ENCODE data around the gene THYN1. TPM values are rescaled to one million over a fixed set of nuclear protein-coding genes. Genes with fewer than 3 reads are reported as not detected.

Gene THYN1
- total RNA-seq, 1 donor from 2014 or later: 33.9 TPM

GRCh38 chr11:134243913-134244312 lies 9.2 kb downstream of the THYN1 start:
- DNase-seq (ENCODE audit: extremely low spot score, unreplicated experiment): no peak
- H3K36me3 Mint-ChIP-seq (ENCODE audit: unreplicated experiment): peaks cover 43% of the 10 kb centered on the region
- H3K4me1 Mint-ChIP-seq (ENCODE audit: unreplicated experiment): no peaks in the 10 kb centered on the region
- H3K9me3 Mint-ChIP-seq (ENCODE audit: unreplicated experiment): no peaks in the 10 kb centered on the region
- H3K4me3 Mint-ChIP-seq (ENCODE audit: unreplicated experiment): no peak overlapping the region
- no peak overlapping the region for H3K27ac Mint-ChIP-seq (ENCODE audit: unreplicated experiment)
- no peak for TF ChIP-seq CTCF (IDR thresholded peaks at IDR 0.05)
- H3K27me3 Mint-ChIP-seq (ENCODE audit: unreplicated experiment): no peaks in the 10 kb centered on the region

DNA sequence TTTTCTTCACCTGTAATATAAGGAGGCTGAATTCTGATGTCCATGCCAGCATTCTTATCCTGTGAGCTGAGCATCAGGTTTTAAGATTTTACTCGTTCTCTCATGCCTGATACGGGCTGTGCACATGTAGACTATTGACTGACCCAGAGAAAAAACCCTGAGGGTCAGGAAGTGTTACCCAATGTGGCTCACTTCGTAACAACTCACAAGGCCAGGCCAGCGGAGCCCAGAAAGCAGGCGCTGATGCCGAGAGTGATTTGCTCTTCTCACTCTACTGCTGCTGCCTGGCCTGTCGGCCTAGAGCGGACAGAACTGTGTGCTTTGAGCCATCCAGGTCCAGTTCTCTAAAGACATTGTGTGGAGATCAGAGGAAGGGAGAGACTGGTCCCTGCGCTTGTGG lies 10.8 kb downstream of the THYN1 start:
- peaks cover 38% of the 10 kb centered on the region for H3K36me3 Mint-ChIP-seq (ENCODE audit: unreplicated experiment)

DNA sequence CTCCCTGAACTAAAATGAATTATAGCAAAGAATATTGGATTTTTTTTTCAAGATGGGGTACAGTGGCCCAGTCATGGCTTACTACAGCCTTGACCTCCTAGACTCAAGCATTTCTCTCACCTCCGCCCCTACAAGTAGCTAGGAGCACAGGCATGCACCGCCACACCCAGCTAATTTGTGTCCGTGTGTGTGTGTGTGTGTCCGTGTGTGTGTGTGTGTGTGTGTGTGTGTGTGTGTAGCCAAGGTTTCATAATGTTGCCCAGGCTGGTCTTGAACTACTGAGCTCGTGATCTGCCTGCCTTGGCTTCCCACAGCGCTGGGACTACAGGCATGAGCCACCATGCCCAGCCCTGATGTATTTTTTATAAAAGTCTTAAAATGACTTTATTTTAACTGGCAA lies 12.6 kb downstream of the THYN1 start:
- no peaks in the 10 kb centered on the region for H3K27me3 Mint-ChIP-seq (ENCODE audit: unreplicated experiment)
- H3K4me1 Mint-ChIP-seq (ENCODE audit: unreplicated experiment): no peaks in the 10 kb centered on the region
- TF ChIP-seq CTCF (IDR thresholded peaks at IDR 0.05): no peak
- peaks cover 34% of the 10 kb centered on the region for H3K36me3 Mint-ChIP-seq (ENCODE audit: unreplicated experiment)
- H3K9me3 Mint-ChIP-seq (ENCODE audit: unreplicated experiment): no peaks in the 10 kb centered on the region
- no peak overlapping the region for H3K27ac Mint-ChIP-seq (ENCODE audit: unreplicated experiment)
- H3K4me3 Mint-ChIP-seq (ENCODE audit: unreplicated experiment): no peak overlapping the region
- no peak for DNase-seq (ENCODE audit: extremely low spot score, unreplicated experiment)

More for the DNA sequence above, 10.8 kb downstream of the THYN1 start:
- H3K4me3 Mint-ChIP-seq (ENCODE audit: unreplicated experiment): no peak overlapping the region
- no peak for DNase-seq (ENCODE audit: extremely low spot score, unreplicated experiment)
- no peaks in the 10 kb centered on the region for H3K27me3 Mint-ChIP-seq (ENCODE audit: unreplicated experiment)
- no peaks in the 10 kb centered on the region for H3K4me1 Mint-ChIP-seq (ENCODE audit: unreplicated experiment)
- H3K9me3 Mint-ChIP-seq (ENCODE audit: unreplicated experiment): no peaks in the 10 kb centered on the region
- no peak for TF ChIP-seq CTCF (IDR thresholded peaks at IDR 0.05)
- H3K27ac Mint-ChIP-seq (ENCODE audit: unreplicated experiment): no peak overlapping the region

DNA sequence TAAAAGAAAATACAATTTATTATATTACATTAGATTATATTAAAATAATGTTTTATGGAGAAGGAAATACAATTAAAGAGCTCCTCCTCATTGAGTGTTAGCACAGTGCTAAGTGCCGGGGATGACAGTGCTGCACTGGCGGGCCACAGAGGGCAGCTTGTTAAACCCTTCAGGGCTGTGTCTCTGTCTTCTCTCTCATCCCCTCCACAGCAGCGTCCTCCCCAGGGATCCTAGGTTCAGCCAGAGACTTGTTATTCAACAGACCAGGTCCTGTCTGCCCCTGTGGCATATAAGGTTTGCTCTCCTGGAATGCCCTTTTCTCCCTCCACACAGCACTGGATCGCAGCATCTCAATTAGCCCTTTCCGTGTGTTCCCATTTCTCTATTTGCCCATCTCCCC lies 14.2 kb downstream of the THYN1 start:
- Mint-ChIP-seq H3K4me1 (ENCODE audit: unreplicated experiment) (no peaks in the 10 kb centered on the region), H3K9me3 (ENCODE audit: unreplicated experiment) (no peaks in the 10 kb centered on the region), H3K36me3 (ENCODE audit: unreplicated experiment) (peaks cover 33% of the 10 kb centered on the region), H3K27ac (ENCODE audit: unreplicated experiment) (no peak overlapping the region), H3K4me3 (ENCODE audit: unreplicated experiment) (no peak overlapping the region), H3K27me3 (ENCODE audit: unreplicated experiment) (no peaks in the 10 kb centered on the region)
- no peak for DNase-seq (ENCODE audit: extremely low spot score, unreplicated experiment)
- no peak for TF ChIP-seq CTCF (IDR thresholded peaks at IDR 0.05)

DNA sequence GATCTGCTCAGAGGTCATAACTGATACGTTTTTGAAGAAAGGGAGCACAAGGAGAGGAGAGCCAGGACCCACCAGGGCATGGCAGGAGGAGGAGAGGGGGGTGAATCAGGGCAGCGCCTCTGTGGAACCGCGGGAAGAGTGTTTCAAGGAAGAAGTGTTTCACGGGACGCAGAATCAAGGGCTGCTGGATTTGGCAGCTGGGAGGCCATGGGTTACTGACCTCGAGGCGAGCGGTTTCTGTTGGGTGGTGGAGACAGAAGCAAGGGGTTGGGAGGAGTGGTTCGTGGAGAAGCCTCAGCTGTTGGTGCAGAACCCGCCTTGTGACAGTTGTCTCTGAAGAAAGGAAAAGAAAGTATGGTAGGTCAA lies 15.6 kb downstream of the THYN1 start:
- no peak for TF ChIP-seq CTCF (IDR thresholded peaks at IDR 0.05)
- peaks cover 27% of the 10 kb centered on the region for H3K36me3 Mint-ChIP-seq (ENCODE audit: unreplicated experiment)
- H3K4me3 Mint-ChIP-seq (ENCODE audit: unreplicated experiment): no peak overlapping the region
- H3K27me3 Mint-ChIP-seq (ENCODE audit: unreplicated experiment): no peaks in the 10 kb centered on the region
- no peak for DNase-seq (ENCODE audit: extremely low spot score, unreplicated experiment)
- H3K4me1 Mint-ChIP-seq (ENCODE audit: unreplicated experiment): peaks cover 2% of the 10 kb centered on the region
- H3K9me3 Mint-ChIP-seq (ENCODE audit: unreplicated experiment): no peaks in the 10 kb centered on the region
- H3K27ac Mint-ChIP-seq (ENCODE audit: unreplicated experiment): no peak overlapping the region

All from osteocyte (in vitro differentiated cells).